ENCODE results near the gene ZNF532. TPM values are rescaled to one million over a fixed set of nuclear protein-coding genes. Genes with fewer than 3 reads are reported as not detected.
A peak's percentile ranks its signal among the peaks of the same experiment; 100 is the strongest.

ZNF532 gene, protein sequence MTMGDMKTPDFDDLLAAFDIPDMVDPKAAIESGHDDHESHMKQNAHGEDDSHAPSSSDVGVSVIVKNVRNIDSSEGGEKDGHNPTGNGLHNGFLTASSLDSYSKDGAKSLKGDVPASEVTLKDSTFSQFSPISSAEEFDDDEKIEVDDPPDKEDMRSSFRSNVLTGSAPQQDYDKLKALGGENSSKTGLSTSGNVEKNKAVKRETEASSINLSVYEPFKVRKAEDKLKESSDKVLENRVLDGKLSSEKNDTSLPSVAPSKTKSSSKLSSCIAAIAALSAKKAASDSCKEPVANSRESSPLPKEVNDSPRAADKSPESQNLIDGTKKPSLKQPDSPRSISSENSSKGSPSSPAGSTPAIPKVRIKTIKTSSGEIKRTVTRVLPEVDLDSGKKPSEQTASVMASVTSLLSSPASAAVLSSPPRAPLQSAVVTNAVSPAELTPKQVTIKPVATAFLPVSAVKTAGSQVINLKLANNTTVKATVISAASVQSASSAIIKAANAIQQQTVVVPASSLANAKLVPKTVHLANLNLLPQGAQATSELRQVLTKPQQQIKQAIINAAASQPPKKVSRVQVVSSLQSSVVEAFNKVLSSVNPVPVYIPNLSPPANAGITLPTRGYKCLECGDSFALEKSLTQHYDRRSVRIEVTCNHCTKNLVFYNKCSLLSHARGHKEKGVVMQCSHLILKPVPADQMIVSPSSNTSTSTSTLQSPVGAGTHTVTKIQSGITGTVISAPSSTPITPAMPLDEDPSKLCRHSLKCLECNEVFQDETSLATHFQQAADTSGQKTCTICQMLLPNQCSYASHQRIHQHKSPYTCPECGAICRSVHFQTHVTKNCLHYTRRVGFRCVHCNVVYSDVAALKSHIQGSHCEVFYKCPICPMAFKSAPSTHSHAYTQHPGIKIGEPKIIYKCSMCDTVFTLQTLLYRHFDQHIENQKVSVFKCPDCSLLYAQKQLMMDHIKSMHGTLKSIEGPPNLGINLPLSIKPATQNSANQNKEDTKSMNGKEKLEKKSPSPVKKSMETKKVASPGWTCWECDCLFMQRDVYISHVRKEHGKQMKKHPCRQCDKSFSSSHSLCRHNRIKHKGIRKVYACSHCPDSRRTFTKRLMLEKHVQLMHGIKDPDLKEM (N-terminal part only)
- total RNA-seq = 100 to 1,000 TPM in 3 of 4 donors, 10 to 100 TPM in 1; 98.7 to 125 (median 113) TPM

- peak within 1 kb of the TSS; percentile 94 to 99 (median 98) for H3K27ac ChIP-seq
- H3K9me3 ChIP-seq = no peaks in the 10 kb centered on the region
- peaks cover 0 to 18% (median 0%) of the 10 kb centered on the region in 3 donors for H3K36me3 ChIP-seq
- WGBS, 2 donors = 5 to 17% methylated on average over 15 of the region's 17 CpGs
- H3K4me3 ChIP-seq = peak within 1 kb of the TSS; percentile 45 to 61 (median 50)
- peak in 1 of 2 donors; percentile 73 for DNase-seq (ENCODE audit: low spot score in 2 of 2)
- H3K4me1 ChIP-seq = peaks cover 0 to 90% (median 48%) of the 10 kb centered on the region in 4 donors
- peak in 1 of 2 donors; percentile 89 for TF ChIP-seq EP300 (IDR thresholded peaks at IDR 0.05)
- TF ChIP-seq, protein P1, sequence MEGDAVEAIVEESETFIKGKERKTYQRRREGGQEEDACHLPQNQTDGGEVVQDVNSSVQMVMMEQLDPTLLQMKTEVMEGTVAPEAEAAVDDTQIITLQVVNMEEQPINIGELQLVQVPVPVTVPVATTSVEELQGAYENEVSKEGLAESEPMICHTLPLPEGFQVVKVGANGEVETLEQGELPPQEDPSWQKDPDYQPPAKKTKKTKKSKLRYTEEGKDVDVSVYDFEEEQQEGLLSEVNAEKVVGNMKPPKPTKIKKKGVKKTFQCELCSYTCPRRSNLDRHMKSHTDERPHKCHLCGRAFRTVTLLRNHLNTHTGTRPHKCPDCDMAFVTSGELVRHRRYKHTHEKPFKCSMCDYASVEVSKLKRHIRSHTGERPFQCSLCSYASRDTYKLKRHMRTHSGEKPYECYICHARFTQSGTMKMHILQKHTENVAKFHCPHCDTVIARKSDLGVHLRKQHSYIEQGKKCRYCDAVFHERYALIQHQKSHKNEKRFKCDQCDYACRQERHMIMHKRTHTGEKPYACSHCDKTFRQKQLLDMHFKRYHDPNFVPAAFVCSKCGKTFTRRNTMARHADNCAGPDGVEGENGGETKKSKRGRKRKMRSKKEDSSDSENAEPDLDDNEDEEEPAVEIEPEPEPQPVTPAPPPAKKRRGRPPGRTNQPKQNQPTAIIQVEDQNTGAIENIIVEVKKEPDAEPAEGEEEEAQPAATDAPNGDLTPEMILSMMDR (IDR thresholded peaks at IDR 0.05) = no peak
- peak; percentile 41 to 56 for TF ChIP-seq POLR2A (IDR thresholded peaks at IDR 0.05)
- H3K27me3 ChIP-seq = no peaks in the 10 kb centered on the region
These were observed at the start of gene ZNF532 for GRCh38 chr18:58864146-58865032. Gene ZNF532 (plus strand): TSS chr18:58864877. CDS start in a region left out here.

DNA sequence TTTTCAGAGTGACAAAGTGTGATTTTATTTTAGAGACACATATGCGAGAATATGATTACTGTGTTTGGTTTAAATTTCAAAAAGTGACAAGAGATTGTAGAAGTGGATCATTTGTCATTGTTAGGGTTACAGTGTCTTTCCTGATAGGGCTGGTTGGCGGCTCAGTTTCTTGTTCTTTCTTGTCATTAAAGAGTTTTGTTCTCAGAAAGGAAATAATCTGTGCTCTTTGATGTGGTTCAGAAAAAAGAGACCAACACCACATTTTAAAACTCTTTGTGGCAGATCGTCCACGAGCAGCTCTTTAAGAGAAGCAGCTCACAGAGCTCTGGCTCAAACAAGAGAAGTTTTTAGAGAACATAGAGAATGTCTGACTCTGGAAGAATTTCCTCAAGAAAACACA is 45.6 kb upstream of the ZNF532 start:
- Histone ChIP-seq H3K9me3 (no peaks in the 10 kb centered on the region), H3K4me3 (no peak overlapping the region), H3K27me3 (no peaks in the 10 kb centered on the region), H3K27ac (peak overlapping the region in 2 of 4 donors; percentile 13 to 24), H3K36me3 (no peaks in the 10 kb centered on the region), H3K4me1 (peaks cover 0 to 3% (median 0%) of the 10 kb centered on the region in 4 donors)
- 31 to 39% methylated on average over 4 of the region's 4 CpGs for WGBS, 2 donors
- TF ChIP-seq POLR2A (IDR thresholded peaks at IDR 0.05) (no peak), EP300 (IDR thresholded peaks at IDR 0.05) (no peak)
- TF ChIP-seq, protein P1 (IDR thresholded peaks at IDR 0.05) = no peak
- no peak for DNase-seq (ENCODE audit: low spot score in 2 of 2)

- DNase-seq (ENCODE audit: low spot score in 2 of 2) = no peak
- Histone ChIP-seq H3K9me3 (no peaks in the 10 kb centered on the region), H3K27me3 (no peaks in the 10 kb centered on the region), H3K4me1 (no peaks in the 10 kb centered on the region), H3K27ac (no peak overlapping the region), H3K4me3 (no peak overlapping the region), H3K36me3 (no peaks in the 10 kb centered on the region)
- WGBS, 2 donors = 94% methylated on average over 3 of the region's 3 CpGs
- TF ChIP-seq EP300 (IDR thresholded peaks at IDR 0.05) (no peak), POLR2A (IDR thresholded peaks at IDR 0.05) (no peak)
- TF ChIP-seq, protein P1 (IDR thresholded peaks at IDR 0.05) = no peak
These were observed 44.4 kb upstream of the ZNF532 start for GRCh38 chr18:58820251-58820650.

DNA sequence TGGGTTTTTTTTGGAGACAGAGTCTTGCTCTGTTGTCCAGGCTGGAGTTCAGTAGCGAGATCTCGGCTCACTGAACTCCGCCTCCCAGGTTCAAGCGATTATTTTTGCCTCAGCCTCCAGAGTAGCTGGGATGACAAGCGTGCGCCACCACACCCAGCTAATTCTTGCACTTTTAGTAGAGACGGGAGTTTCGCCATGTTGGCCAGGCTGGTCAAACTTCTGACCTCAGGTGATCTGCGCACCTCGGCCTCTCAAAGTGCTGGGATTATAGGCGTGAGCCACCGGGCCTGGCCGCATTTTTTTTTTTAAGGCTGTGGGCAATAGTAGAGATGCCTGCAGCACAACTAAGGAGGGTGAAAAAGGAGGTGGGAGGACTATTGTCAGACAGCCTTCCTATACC is 41.7 kb upstream of the ZNF532 start:
- TF ChIP-seq, protein P1 (IDR thresholded peaks at IDR 0.05) = no peak
- no peak for TF ChIP-seq POLR2A (IDR thresholded peaks at IDR 0.05)
- no peak for TF ChIP-seq EP300 (IDR thresholded peaks at IDR 0.05)
- WGBS, 2 donors = 92 to 95% methylated on average over 13 of the region's 13 CpGs
- DNase-seq (ENCODE audit: low spot score in 2 of 2) = no peak
- Histone ChIP-seq H3K9me3 (no peaks in the 10 kb centered on the region), H3K27me3 (no peaks in the 10 kb centered on the region), H3K4me1 (no peaks in the 10 kb centered on the region), H3K4me3 (no peak overlapping the region), H3K36me3 (no peaks in the 10 kb centered on the region), H3K27ac (no peak overlapping the region)

Data from tibial nerve (tissue), 4 donors.